ENCODE results near the gene APOF.

GRCh38 chr12:56321027-56321426 lies 41.6 kb downstream of the APOF start:
- no peak for TF ChIP-seq CTCF (IDR thresholded peaks at IDR 0.05)
- no peak for TF ChIP-seq EZH2 (IDR thresholded peaks at IDR 0.05)
